Neural progenitor cell (in vitro differentiated cells): ENCODE measurements around the gene GDPD5.

Experiments used
- EZH2 ChIP-seq: fragments of 200-600 bp; sonication (generic); IDR thresholded peaks from 2 replicates; pipeline ENCODE4 v1.6.1; 2017; ENCODE audit warnings: antibody characterized with exemption, mild to moderate bottlenecking, moderate library complexity
- TF ChIP-seq, protein P1 (sequence below): fragments of 200-600 bp; sonication (generic); IDR thresholded peaks from 2 replicates; pipeline ENCODE4 v1.5.1; 2017; ENCODE audit warnings: antibody characterized with exemption, mild to moderate bottlenecking

DNA sequence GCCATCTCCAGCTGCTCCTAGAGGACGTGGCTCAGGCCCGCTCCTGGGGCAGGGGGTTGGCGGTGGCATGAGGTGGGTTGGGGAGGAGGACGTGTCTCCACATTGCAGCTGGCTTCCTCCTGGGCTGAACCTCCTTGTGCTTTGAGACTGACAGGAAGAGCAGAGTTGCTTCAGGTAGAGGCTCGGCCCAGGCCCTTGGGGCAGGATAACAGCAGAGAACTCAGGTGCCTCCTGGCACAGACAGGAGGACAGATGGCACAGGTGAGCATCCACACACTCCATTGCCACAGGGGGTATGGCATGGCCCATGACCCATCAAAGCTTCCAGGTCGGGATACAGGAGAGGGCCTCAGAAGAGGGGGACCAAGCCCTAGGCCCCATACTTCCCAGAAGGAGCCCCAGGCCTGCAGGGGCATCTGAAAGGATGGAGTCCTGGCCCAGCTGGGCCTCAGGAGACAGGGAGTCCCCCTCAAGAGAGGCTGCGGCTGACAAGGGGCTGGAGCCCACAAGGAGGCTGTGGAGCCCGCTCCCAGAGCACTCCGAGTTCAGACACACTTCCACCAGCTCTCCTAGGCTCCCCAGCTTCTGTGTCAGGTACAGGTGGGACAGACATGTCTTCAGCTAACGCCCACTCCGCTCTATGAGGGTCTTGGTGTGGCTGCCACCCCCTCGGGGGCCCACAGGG is 90.7 kb downstream of the GDPD5 start:
- TF ChIP-seq, protein P1, sequence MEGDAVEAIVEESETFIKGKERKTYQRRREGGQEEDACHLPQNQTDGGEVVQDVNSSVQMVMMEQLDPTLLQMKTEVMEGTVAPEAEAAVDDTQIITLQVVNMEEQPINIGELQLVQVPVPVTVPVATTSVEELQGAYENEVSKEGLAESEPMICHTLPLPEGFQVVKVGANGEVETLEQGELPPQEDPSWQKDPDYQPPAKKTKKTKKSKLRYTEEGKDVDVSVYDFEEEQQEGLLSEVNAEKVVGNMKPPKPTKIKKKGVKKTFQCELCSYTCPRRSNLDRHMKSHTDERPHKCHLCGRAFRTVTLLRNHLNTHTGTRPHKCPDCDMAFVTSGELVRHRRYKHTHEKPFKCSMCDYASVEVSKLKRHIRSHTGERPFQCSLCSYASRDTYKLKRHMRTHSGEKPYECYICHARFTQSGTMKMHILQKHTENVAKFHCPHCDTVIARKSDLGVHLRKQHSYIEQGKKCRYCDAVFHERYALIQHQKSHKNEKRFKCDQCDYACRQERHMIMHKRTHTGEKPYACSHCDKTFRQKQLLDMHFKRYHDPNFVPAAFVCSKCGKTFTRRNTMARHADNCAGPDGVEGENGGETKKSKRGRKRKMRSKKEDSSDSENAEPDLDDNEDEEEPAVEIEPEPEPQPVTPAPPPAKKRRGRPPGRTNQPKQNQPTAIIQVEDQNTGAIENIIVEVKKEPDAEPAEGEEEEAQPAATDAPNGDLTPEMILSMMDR = no peak
- no peak for TF ChIP-seq EZH2
